Prostate gland (tissue), 2 donors: ENCODE data around the gene ANXA6. TPM values are rescaled to one million over a fixed set of nuclear protein-coding genes. Genes with fewer than 3 reads are reported as not detected.

ENCODE experiments used
- DNase-seq: peaks from one replicate; pipeline ENCODE4 v3.0.0-alpha.2; 2019; ENCODE audit warnings: low spot score
- H3K27ac ChIP-seq, 2 donors: fragments of 200-600 bp; sonication (generic); 2 replicates each; pipeline ENCODE4 v1.5.1; 2017 to 2019
- H3K27me3 ChIP-seq: fragments of 200-600 bp; sonication (generic); replicated peaks from 2 replicates; pipeline ENCODE4 v1.5.1; 2019; ENCODE audit not compliant: insufficient read depth
- H3K36me3 ChIP-seq, 2 donors: fragments of 200-600 bp; sonication (generic); 1 replicate in 1 of 2; 2 replicates in 1 of 2; pipeline versions ENCODE4 v1.5.1 to v1.8.1; 2017 to 2019
- H3K4me1 ChIP-seq: fragments of 200-600 bp; sonication (generic); replicated peaks from 2 replicates; pipeline ENCODE4 v1.5.1; 2019
- H3K4me3 ChIP-seq, 2 donors: fragments of 200-600 bp; sonication (generic); 2 replicates each; pipeline ENCODE4 v1.5.1; 2017 to 2019
- H3K9me3 ChIP-seq: fragments of 200-600 bp; sonication (generic); 2 replicates; pipeline ENCODE4 v1.5.1; 2017
- POLR2A ChIP-seq: fragments of 450-650 bp; IDR thresholded peaks from one replicate; pipeline ENCODE4 v1.6.1; 2016; ENCODE audit warnings: antibody characterized with exemption, mild to moderate bottlenecking
- POLR2AphosphoS5 ChIP-seq: sonication (generic); formaldehyde crosslinking; IDR thresholded peaks from one replicate; pipeline ENCODE4 v1.6.1; 2017; ENCODE audit warnings: antibody characterized with exemption
- WGBS: methylation state at CpG from one replicate; pipeline ENCODE4 v1.1.5; 2018; 5-methylcytosine and 5-hydroxymethylcytosine counted together
- intact Hi-C: fragments of 100-400 bp; cut with DNase I; formaldehyde crosslinking; loops from one replicate; pipeline ENCODE4 v1.14.2; 2022
- total RNA-seq, 2 donors: library from RNA; depleted of rRNA; stranded (reverse); fragments of >200 nt; gene quantifications; one replicate each; pipeline ENCODE4 v1.1.0, GENCODE V29; 2016
- TF ChIP-seq, protein P1 (sequence below), 4 experiments: fragments of 200-600 bp in 2 of 4; fragments of 450-650 bp in 2 of 4; sonication (generic) in 2 of 4; IDR thresholded peaks; 1 replicate in 3 of 4; 2 replicates in 1 of 4; pipeline ENCODE4 v1.5.1; 2016 to 2019; ENCODE audit warnings: antibody characterized with exemption in 4 of 4, mild to moderate bottlenecking in 2 of 4, moderate library complexity in 2 of 4

ANXA6 gene
- total RNA-seq, 2 donors from 2014 or later = 85.7 to 184 TPM

DNA sequence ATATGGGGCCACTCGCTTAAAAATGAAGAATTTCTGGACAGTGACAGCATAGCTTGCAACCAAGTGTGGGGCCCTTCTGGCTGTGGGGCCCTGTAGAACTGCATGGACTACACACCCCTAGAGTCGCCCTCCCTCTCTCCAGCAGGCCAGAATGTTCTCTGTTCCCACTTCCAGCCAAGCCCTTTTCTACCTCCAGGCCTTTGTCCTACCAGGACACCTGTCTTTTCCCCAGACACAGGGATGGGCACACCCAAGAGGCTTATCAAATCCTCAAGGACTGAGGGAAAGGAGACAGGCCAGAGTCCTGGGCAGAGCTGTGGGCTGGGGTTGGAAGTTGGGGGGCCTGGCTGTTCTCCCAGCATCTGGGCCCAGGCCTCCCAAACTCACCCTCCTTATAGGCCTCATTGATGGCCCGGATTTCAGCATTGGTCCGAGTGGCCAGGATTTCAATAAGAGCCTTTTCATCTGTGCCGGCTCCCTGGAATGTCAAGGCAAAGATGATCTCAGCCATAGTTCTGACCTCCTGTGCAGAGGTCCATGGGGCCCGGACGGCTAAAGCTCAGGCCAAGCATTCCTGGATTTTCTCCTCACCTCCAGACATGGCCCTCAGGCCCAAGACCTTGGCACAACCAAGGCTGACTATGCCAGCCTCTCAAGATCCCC lies 38.5 kb downstream of the ANXA6 start:
- H3K4me1 ChIP-seq = no peaks in the 10 kb centered on the region
- WGBS = 83% methylated on average over 7 of the region's 7 CpGs
- no peak overlapping the region for H3K4me3 ChIP-seq
- intact Hi-C loops = loop anchor here (5.0 kb wide), 1 partner anchor 117 kb away; no protein-coding TSS in a partner anchor
- peaks cover 0 to 12% of the 10 kb centered on the region in 2 donors for H3K36me3 ChIP-seq
- H3K27ac ChIP-seq = no peak overlapping the region
- TF ChIP-seq, protein P1, sequence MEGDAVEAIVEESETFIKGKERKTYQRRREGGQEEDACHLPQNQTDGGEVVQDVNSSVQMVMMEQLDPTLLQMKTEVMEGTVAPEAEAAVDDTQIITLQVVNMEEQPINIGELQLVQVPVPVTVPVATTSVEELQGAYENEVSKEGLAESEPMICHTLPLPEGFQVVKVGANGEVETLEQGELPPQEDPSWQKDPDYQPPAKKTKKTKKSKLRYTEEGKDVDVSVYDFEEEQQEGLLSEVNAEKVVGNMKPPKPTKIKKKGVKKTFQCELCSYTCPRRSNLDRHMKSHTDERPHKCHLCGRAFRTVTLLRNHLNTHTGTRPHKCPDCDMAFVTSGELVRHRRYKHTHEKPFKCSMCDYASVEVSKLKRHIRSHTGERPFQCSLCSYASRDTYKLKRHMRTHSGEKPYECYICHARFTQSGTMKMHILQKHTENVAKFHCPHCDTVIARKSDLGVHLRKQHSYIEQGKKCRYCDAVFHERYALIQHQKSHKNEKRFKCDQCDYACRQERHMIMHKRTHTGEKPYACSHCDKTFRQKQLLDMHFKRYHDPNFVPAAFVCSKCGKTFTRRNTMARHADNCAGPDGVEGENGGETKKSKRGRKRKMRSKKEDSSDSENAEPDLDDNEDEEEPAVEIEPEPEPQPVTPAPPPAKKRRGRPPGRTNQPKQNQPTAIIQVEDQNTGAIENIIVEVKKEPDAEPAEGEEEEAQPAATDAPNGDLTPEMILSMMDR (IDR thresholded peaks at IDR 0.05) = no peak
- TF ChIP-seq POLR2A (no peak), POLR2AphosphoS5 (no peak)
- no peak for DNase-seq
- H3K9me3 ChIP-seq = no peaks in the 10 kb centered on the region
- no peaks in the 10 kb centered on the region for H3K27me3 ChIP-seq

DNA sequence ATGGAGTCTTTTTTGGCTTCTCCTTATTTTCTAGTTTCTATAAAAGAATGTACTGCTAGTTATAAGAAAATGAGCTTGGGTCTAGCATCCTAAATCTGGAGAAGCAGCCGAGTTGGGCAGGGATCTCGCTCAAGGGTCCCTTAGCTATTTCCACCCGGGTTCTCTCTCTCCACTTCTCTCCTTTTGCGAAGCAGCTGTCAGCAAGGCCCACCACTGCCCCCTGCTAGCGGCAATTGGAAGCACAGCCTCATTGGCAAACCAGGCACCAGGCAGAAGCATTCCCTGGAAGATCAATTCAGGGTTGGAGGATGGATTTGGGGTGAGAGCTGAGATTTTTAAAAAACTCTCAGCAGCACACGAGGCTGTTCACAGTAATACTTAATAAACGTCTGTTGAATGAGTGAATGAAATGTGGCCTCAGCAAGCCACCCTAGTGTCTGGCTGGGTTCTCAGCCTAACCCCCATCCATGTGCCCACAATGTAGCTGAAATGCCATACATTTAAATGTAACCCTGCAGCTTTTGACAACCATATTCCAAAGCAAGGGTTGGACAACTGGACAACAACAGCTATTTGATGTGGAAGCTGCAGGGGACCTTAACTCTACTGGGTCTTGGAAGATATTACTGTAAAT lies 42.2 kb downstream of the ANXA6 start:
- peak; percentile 61 for DNase-seq
- H3K4me3 ChIP-seq = no peak overlapping the region
- H3K27me3 ChIP-seq = no peaks in the 10 kb centered on the region
- H3K4me1 ChIP-seq = no peaks in the 10 kb centered on the region
- TF ChIP-seq POLR2AphosphoS5 = peak; percentile 34
- TF ChIP-seq POLR2A = no peak
- TF ChIP-seq, protein P1 (IDR thresholded peaks at IDR 0.05) = peak; percentile 72 to 93 (median 82)
- H3K9me3 ChIP-seq = no peaks in the 10 kb centered on the region
- WGBS = 9% methylated on average over 7 of the region's 7 CpGs
- intact Hi-C loops = loop anchor here (5.0 kb wide), 1 partner anchor 113 kb away; no protein-coding TSS in a partner anchor
- no peaks in the 10 kb centered on the region for H3K36me3 ChIP-seq
- no peak overlapping the region for H3K27ac ChIP-seq

DNA sequence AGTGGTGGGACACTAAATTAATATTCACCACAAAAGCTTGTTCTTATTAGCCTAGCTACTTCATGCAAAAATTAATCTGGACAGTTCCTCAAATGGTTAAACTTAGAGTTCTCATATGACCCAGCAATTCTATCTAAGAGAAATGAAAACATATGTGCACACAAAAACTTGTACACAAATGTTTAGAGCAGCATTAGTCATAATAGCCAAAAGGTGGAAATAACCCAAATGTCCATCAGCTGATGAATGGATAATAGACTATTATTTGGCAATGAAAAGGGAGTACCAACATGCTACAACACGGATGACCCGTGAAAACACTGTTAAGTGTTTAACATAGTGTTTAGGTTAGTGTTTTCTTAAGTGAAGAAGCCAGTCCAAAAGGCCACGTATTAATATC lies 43.9 kb downstream of the ANXA6 start:
- intact Hi-C loops = no loop called here
- H3K36me3 ChIP-seq = no peaks in the 10 kb centered on the region

DNA sequence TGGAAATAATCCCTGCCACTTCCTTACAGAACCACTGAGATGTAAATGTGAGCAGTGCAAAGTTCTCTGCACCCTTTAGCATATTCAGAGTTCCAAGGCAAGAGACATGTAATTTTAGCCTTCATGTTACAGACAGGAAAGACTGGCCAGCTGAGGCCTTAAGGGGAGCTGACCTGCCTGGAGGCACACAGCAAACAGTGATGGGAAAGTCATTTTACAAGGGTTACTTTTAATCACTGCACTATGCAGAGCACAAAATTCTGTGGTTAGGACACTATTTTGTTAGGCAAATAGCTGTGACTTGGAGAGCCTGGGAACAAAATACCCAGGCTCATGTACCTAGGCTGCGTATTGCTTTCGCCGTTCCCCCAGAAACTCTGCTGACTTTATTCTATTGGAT lies 46.6 kb downstream of the ANXA6 start:
- H3K4me3 ChIP-seq = no peak overlapping the region
- no peaks in the 10 kb centered on the region for H3K27me3 ChIP-seq
- WGBS = 83% methylated on average over 3 of the region's 3 CpGs
- H3K4me1 ChIP-seq = no peaks in the 10 kb centered on the region
- DNase-seq = no peak
- H3K36me3 ChIP-seq = no peaks in the 10 kb centered on the region
- no peak overlapping the region for H3K27ac ChIP-seq
- TF ChIP-seq, protein P1 (IDR thresholded peaks at IDR 0.05) = no peak
- TF ChIP-seq POLR2AphosphoS5 (no peak), POLR2A (no peak)
- H3K9me3 ChIP-seq = no peaks in the 10 kb centered on the region
- intact Hi-C loops = no loop called here

More for the DNA sequence above, 43.9 kb downstream of the ANXA6 start:
- H3K27me3 ChIP-seq = no peaks in the 10 kb centered on the region
- no peaks in the 10 kb centered on the region for H3K4me1 ChIP-seq
- WGBS = 74% methylated on average over 3 of the region's 3 CpGs
- no peak for DNase-seq
- H3K4me3 ChIP-seq = no peak overlapping the region
- TF ChIP-seq POLR2A (no peak), POLR2AphosphoS5 (no peak)
- TF ChIP-seq, protein P1 (IDR thresholded peaks at IDR 0.05) = no peak
- no peaks in the 10 kb centered on the region for H3K9me3 ChIP-seq
- no peak overlapping the region for H3K27ac ChIP-seq
